KG1 (cell line): ENCODE measurements around the gene SLC29A4.
"Not testable (repeated sequence)": the region's sequence is repeated elsewhere in the genome, so short reads cannot be mapped to it uniquely, and the experiment has no call there.

Experiments used
- DNase-seq: peaks from one replicate; lab custom pipeline; 2025; lab: John Stamatoyannopoulos, UW

The SLC29A4 gene

GRCh38 chr7:5296015-5296610 lies 13.4 kb downstream of the SLC29A4 start:
- DNase-seq: no peak

DNA sequence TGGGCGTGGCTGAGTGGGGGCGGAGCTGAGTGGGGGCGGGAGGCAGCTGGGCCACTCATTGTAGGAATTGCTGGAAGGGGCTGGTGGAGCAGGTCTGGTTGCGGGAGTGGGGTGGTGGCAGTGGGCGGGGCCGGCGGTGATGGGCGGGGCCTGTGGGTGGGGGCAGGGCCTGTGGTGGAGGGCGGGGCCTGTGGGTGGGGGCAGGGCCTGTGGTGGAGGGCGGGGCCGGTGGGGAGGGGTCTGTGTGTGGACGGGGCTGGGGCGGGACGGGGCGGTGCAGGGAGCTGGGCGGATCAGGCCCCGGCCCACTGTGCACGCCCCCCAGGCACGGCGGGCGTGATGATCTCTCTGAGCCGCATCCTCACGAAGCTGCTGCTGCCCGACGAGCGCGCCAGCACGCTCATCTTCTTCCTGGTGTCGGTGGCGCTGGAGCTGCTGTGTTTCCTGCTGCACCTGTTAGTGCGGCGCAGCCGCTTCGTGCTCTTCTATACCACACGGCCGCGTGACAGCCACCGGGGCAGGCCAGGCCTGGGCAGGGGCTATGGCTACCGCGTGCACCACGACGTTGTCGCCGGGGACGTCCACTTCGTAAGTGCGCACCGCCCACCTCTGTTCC lies 14.0 kb downstream of the SLC29A4 start:
- DNase-seq: no peak

DNA sequence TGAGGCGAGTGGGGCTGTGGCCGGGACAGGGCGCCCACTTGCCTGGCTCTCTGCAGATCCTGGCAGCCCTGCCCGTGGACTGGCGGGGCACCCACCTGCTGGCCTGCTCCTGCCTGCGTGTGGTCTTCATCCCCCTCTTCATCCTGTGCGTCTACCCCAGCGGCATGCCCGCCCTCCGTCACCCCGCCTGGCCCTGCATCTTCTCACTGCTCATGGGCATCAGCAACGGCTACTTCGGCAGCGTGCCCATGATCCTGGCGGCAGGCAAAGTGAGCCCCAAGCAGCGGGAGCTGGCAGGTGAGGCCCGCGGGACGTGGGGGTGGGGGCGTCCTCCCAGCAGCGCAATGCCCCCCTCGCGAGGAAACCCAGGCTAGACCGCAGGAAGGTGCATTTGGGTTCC lies 17.6 kb downstream of the SLC29A4 start:
- DNase-seq: no peak

GRCh38 chr7:5302577-5302976 lies 19.8 kb downstream of the SLC29A4 start:
- DNase-seq: no peak

DNA sequence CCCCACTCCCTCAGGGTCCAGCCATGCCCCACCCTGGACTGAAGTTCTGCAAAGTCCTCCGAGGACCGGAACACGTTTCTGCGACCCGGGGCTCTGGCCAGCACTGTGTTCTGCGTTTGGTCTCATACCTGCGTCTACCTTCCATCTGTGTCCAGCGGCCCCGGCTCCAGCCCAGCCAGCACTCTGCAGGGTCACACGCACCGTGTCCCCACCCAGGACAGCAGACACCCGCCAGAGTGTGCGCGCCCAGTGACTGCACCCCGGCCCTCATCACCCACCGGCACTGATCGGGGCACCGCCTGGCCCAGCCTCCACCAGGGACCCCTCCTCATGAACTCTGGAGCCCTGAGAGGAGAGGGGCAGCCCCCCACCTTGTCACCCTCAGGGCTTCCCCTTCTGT lies 20.3 kb downstream of the SLC29A4 start:
- DNase-seq: no peak

DNA sequence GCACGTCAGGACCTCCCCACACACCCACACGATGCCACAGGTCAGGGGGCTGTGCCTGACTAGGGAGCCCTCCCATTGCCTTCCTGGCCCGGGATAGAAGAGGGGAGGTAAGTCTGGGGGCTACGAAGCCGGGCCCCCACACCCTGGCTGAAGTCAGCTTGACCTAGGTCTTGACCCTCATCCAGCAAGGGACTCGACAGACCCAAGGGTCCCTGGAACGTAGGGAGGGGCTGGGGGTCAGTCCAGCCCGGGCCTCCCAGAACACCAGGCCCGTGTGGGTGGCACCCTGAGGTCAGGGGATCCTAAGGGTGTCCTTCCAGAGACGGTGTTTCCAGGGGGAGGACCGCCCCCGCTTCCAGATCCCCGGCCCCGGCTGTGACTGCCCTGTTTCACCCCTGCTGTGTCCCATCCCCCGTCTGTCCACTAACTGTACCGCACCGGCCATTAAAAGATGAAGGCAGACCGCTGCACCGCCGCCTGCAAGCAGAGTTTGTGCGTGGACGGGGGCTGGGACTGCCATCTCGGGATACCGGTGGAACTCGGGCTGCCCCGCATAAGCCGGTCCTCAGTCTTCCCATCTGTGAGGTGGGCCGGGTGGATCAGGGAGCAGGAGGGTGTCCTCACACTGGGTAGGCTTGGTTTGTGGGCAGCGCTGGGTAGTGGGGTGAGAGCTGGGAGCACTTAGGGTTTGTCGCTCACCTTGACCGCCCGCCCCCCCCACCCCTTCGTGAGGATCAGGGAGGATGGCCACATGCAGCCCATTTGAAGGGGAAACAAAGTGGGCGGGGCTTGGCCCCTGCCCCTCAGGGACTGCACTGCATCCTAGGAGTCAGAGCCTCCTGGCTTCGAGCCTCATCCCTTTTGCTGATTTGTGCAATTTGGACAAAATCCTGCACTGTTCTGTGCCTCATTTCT lies 21.1 kb downstream of the SLC29A4 start:
- no peak for DNase-seq

DNA sequence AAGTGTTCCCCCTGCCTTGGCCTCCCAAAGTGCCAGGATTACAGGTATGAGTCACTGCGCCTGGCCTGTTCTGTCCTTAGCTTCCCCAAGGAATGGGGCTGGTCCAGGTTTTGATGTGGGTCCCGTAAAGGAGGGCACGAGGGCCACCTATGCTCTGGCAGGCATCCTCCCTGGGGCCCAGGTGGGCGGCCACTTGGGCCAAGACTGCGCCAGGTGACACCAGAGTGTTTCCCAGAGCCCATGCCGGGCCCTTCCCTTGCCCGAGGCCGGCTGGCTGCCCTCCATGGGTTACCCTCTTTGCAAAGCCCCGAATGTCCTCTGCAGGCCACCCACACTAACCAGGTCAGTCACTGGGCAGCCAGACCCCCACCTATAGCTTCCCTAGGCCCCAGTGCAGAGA lies 22.3 kb downstream of the SLC29A4 start:
- not testable (repeated sequence) for DNase-seq

DNA sequence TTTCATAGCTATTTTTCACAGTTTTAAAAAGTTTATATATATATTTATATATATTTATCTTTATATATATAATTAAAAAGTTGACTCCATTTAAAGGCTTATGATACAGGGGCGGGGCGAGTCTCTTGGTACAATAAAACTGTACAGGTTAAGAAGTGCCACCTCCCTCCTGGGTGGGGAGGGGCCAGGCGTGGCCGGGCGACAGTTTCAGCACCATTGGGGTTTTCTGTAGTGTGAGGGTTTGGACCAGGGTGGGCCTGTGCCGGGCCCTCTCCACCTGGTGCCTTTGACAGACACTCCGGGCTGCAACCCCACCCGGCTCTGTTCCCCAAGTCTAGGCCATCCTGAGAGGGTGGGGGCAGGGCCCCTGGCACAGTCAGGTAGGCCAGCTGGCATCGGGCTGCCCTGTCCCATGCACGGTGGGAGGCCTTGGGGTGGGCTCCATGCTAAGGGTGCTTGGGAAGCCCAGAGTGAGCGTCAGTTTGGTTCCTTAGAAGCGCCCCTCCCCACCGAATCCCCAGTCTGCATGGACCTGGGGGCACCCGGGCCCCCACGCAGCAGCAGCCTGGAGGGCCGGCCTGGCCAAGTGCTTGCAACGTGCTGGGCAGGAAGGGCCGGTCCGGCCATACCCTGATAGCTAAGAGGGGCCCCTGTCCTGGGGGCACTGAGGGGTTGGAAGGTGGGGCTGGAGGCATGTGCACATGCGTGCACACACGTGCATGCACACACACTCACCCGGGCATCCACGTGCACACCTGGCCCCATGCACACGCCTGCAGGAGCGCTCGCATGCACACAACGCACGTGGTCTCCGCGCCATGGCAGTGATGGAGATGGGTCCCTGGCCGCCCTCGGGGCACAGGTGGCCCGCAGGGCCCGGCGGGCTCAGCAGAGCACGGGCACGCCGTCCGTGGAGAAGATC lies 24.7 kb downstream of the SLC29A4 start:
- DNase-seq: not testable (repeated sequence)

DNA sequence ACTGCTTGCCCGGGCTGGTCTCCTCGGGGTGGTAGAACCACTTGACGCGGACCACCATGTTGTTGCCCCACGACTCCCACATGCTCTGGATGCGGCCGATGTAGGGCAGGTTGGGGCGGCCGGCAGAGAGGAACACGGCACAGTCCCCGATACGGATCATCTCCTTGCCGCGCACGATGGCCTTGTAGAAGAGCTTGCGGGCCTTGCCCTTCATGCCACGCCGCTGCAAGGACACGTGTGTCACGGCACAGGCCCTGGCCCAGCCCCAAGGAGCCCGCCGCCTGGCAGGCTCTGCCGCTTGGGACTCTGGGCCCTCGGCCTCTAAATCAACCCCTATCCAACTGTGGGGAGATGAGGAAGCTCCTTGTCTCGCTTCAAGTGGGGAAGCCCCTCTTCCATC lies 26.4 kb downstream of the SLC29A4 start:
- no peak for DNase-seq

GRCh38 chr7:5310822-5311405 lies 28.2 kb downstream of the SLC29A4 start:
- DNase-seq: no peak

- DNase-seq: not testable (repeated sequence)
Measured at GRCh38 chr7:5312276-5313070, 29.7 kb downstream of the SLC29A4 start.

- not testable (repeated sequence) for DNase-seq
Measured at GRCh38 chr7:5313076-5313885, 30.5 kb downstream of the SLC29A4 start.

DNA sequence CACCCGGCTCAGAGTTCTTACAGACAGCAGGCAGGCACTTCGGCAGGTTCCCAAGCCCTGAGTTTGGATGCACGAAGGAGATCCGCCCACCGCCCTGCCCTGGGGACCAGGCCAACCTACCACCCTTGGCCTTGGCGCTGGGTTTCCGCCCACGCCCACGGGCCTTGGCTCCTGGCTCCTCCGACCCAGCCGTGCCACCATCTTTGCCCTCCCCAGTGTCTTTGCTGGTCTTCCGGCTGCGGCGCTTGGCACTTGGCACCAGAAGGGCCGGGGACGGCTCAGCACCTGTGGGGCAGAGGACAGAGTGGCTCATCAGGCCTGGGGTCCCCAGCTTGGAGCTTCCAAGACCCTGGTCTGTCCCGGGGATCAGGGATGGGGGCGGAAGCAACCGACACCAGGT lies 32.1 kb downstream of the SLC29A4 start:
- no peak for DNase-seq

DNA sequence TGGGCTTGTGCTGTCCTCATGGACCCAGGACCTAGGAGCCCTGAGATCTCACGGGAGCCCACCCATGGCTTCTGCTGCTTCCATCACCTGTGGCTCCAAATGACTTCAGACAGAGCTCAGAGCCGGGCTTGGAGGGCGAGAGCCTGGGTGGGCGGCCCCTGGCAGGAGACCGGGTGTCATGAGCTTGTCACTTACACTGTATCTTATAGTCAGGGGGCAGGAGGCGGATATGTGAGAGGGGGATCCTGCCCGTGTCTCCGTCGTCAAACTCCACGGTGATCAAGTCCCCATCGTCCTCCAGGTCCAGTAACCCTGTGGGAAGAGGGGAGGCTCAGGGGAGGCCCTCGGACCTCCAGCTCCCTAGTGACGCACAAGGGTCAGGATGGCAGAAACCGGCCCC lies 33.0 kb downstream of the SLC29A4 start:
- DNase-seq: no peak

DNA sequence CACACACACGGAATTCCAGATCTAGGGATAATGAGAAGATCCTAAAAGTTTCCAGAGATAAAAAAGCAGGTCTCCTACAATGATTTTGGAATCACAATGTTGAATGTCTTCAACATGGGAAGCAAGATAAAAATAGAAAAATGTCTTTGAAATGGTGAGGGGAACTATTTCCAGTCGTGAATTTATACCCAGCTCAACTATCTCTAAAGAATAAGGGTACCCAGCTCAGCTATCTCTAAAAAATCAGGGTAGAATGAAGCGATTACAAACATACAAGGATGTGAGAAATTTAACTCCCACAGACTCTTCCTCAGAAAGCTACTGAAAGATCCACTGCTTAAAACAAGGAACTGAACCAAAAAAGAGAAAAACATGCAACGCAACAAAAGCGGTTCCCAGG lies 35.9 kb downstream of the SLC29A4 start:
- DNase-seq: not testable (repeated sequence)

GRCh38 chr7:5320391-5320790 lies 37.6 kb downstream of the SLC29A4 start:
- DNase-seq: no peak

DNA sequence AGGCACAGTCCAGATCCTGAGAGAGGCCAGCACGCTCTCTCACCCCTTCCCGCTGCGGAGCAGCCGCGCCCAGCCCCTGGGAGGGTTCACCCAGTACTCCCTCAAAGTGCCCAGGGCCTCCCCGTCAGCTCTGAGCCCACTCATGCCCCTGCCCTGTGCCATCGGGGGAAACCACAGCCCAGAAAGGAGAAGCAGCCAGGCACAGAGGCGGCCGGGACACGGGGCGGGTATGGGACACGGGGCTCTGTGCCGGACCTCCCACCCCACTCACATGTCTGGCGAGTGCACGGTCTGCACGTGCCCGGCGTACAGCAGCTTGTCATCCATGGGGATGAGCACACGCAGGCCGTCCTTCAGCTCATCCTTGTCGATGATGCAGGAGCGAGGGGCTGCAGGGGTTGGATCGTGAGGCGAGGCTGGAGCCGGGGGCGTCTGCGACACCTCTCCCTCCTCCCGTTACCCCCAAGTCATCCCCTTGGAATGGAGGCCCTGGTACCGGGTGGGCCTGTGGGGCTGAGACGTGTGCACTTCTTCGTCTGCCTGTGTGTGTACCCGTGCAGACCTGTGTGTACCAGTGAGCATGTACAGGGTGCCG lies 38.2 kb downstream of the SLC29A4 start:
- DNase-seq: no peak

- DNase-seq: no peak
Measured at GRCh38 chr7:5322621-5323410, 40.1 kb downstream of the SLC29A4 start.
